HEK293 (cell line): ENCODE results near the gene EVI5.

Experiments used
- HOXC10 ChIP-seq: sonication (generic); formaldehyde crosslinking; IDR thresholded peaks from 2 replicates; pipeline ENCODE4 v1.8.1; 2023; ENCODE audit warnings: mild to moderate bottlenecking, missing genetic modification reagents
- KLF10 ChIP-seq: fragments of 450-650 bp; IDR thresholded peaks from 2 replicates; pipeline ENCODE4 v1.5.1; 2018; ENCODE audit warnings: missing biosample characterization, mild to moderate bottlenecking, missing genetic modification characterization
- PRDM4 ChIP-seq: fragments of 450-650 bp; formaldehyde crosslinking; IDR thresholded peaks from 2 replicates; pipeline ENCODE4 v1.5.1; 2017; ENCODE audit warnings: missing biosample characterization, missing genetic modification characterization
- PRDM6 ChIP-seq: fragments of 450-650 bp; formaldehyde crosslinking; IDR thresholded peaks from 2 replicates; pipeline ENCODE4 v1.5.1; 2017; ENCODE audit warnings: missing biosample characterization, missing genetic modification characterization
- TSHZ1 ChIP-seq: fragments of 450-650 bp; formaldehyde crosslinking; IDR thresholded peaks from 2 replicates; pipeline ENCODE4 v1.5.1; 2016; ENCODE audit warnings: missing biosample characterization, missing genetic modification characterization, borderline replicate concordance
- WT1 ChIP-seq: fragments of 450-650 bp; formaldehyde crosslinking; IDR thresholded peaks from 2 replicates; pipeline ENCODE4 v1.5.1; 2016; ENCODE audit warnings: missing biosample characterization, missing genetic modification characterization
- ZBTB17 ChIP-seq: fragments of 450-650 bp; formaldehyde crosslinking; IDR thresholded peaks from 2 replicates; pipeline ENCODE4 v1.5.1; 2016; ENCODE audit warnings: missing biosample characterization, missing genetic modification characterization
- ZBTB44 ChIP-seq: fragments of 450-650 bp; IDR thresholded peaks from 2 replicates; pipeline ENCODE4 v1.5.1; 2018; ENCODE audit warnings: missing biosample characterization, mild to moderate bottlenecking, missing genetic modification characterization
- ZFP41 ChIP-seq: fragments of 450-650 bp; formaldehyde crosslinking; IDR thresholded peaks from 2 replicates; pipeline ENCODE4 v1.5.1; 2016; ENCODE audit warnings: missing biosample characterization, missing genetic modification characterization, borderline replicate concordance
- ZFP69B ChIP-seq: fragments of 450-650 bp; formaldehyde crosslinking; IDR thresholded peaks from 2 replicates; pipeline ENCODE4 v1.5.1; 2016; ENCODE audit warnings: missing biosample characterization, missing genetic modification characterization
- ZNF140 ChIP-seq: fragments of 450-650 bp; formaldehyde crosslinking; IDR thresholded peaks from 2 replicates; pipeline ENCODE4 v1.5.1; 2016; ENCODE audit warnings: missing biosample characterization, missing genetic modification characterization
- ZNF175 ChIP-seq: fragments of 450-650 bp; formaldehyde crosslinking; IDR thresholded peaks from 2 replicates; pipeline ENCODE4 v1.5.1; 2016; ENCODE audit warnings: missing biosample characterization, missing genetic modification characterization
- ZNF37A ChIP-seq: fragments of 450-650 bp; IDR thresholded peaks from 2 replicates; pipeline ENCODE4 v1.5.1; 2018; ENCODE audit warnings: missing biosample characterization, missing genetic modification characterization
- ZNF398 ChIP-seq: fragments of 450-650 bp; formaldehyde crosslinking; IDR thresholded peaks from 2 replicates; pipeline ENCODE4 v1.5.1; 2017; ENCODE audit warnings: missing biosample characterization, missing genetic modification characterization
- ZNF426 ChIP-seq: fragments of 450-650 bp; formaldehyde crosslinking; IDR thresholded peaks from 2 replicates; pipeline ENCODE4 v1.5.1; 2017; ENCODE audit warnings: missing biosample characterization, missing genetic modification characterization, mild to moderate bottlenecking, inconsistent platforms, moderate library complexity
- ZNF433 ChIP-seq: fragments of 450-650 bp; formaldehyde crosslinking; IDR thresholded peaks from 2 replicates; pipeline ENCODE4 v1.5.1; 2016; ENCODE audit warnings: missing biosample characterization, missing genetic modification characterization, low read depth
- ZNF48 ChIP-seq: fragments of 450-650 bp; formaldehyde crosslinking; IDR thresholded peaks from 2 replicates; pipeline ENCODE4 v1.5.1; 2016; ENCODE audit warnings: missing biosample characterization, missing genetic modification characterization
- ZNF529 ChIP-seq: fragments of 450-650 bp; formaldehyde crosslinking; IDR thresholded peaks from 2 replicates; pipeline ENCODE4 v1.5.1; 2017; ENCODE audit warnings: missing genetic modification characterization, missing biosample characterization; ENCODE audit not compliant: insufficient replicate concordance
- ZNF530 ChIP-seq: fragments of 450-650 bp; formaldehyde crosslinking; IDR thresholded peaks from 2 replicates; pipeline ENCODE4 v1.5.1; 2016; ENCODE audit warnings: low read depth, missing biosample characterization, missing genetic modification characterization
- ZNF544 ChIP-seq: fragments of 450-650 bp; formaldehyde crosslinking; IDR thresholded peaks from 2 replicates; pipeline ENCODE4 v1.5.0; 2017; ENCODE audit warnings: missing biosample characterization, missing genetic modification characterization
- ZNF549 ChIP-seq: fragments of 450-650 bp; IDR thresholded peaks from 2 replicates; pipeline ENCODE4 v1.5.1; 2018; ENCODE audit warnings: missing biosample characterization, missing genetic modification characterization, mild to moderate bottlenecking, inconsistent platforms, moderate library complexity
- ZNF776 ChIP-seq: fragments of 450-650 bp; formaldehyde crosslinking; IDR thresholded peaks from 2 replicates; pipeline ENCODE4 v1.5.0; 2017; ENCODE audit warnings: missing biosample characterization, missing genetic modification characterization, borderline replicate concordance
- ZNF837 ChIP-seq: fragments of 450-650 bp; formaldehyde crosslinking; IDR thresholded peaks from 2 replicates; pipeline ENCODE4 v1.5.1; 2016; ENCODE audit warnings: missing biosample characterization, missing genetic modification characterization
- ZXDB ChIP-seq: fragments of 450-650 bp; formaldehyde crosslinking; IDR thresholded peaks from 2 replicates; pipeline ENCODE4 v1.5.1; 2016; ENCODE audit warnings: missing biosample characterization, missing genetic modification characterization
- TF ChIP-seq, protein P1 (sequence below): fragments of 450-650 bp; formaldehyde crosslinking; IDR thresholded peaks from 2 replicates; pipeline ENCODE4 v1.5.1; 2016; ENCODE audit warnings: missing biosample characterization, missing genetic modification characterization

EVI5 gene

DNA sequence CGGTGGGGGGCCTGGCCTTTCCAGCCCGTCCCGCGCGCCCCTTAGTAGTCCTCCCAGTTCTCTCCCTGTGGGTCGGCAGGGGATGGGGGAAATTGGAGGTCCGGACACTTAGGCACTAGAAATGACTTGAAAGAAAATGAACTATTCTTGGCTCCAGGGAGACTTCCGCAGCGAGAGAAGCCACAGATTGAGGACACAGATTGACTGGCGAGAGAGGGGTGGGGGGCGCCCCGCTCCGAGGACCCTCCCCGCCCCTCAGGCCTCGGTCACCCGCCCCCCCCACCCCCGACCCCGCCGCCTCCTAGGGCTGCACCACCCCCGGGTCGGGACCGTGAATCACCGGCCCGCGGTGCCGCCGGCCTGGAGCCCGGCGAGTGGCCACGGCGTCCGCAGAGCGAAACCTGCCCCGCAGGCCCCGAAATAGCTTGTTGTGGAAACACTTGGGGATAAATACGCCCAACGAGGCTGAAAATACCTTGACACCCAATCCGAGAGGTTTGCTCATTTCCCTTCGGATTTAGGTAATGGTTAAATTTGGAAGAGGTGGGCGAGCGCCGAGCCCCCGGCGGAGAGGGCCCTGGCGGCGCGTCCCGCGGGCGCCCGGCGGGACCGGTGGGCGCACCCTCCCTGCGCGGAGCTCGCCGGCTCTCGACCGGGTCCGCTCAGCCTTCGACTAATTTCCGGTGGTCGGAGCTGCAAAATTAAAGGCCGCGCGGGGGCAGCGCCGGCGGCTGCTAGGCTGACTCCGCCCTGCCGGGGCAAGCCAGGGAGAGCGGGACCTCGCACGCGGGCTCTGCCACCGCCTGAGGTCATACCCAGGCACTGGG lies 298.4 kb downstream of the EVI5 start, which contains the start of gene GFI1 (continued):
- TF ChIP-seq ZBTB44 (tag by site-specific recombination) (peak; percentile 48), ZNF37A (tag by site-specific recombination) (no peak), KLF10 (tag by site-specific recombination) (peak; percentile 57; the same call in 1 of the 2 replicates), PRDM4 (tag by site-specific recombination) (no peak), ZXDB (tag by site-specific recombination) (peak; percentile 65), ZNF837 (no peak), ZBTB17 (tag by site-specific recombination) (peak; percentile 63; the same call in 1 of the 2 replicates), ZNF48 (tag by site-specific recombination) (no peak), ZNF433 (tag by site-specific recombination) (no peak), HOXC10 (CRISPR knock-in tag) (no peak), ZNF426 (no peak), ZNF175 (tag by site-specific recombination) (no peak), ZNF398 (tag by site-specific recombination) (no peak), ZFP69B (tag by site-specific recombination) (0 out of 2 replicates have a peak, but pooled peaks have one; percentile 12), ZNF549 (tag by site-specific recombination) (no peak), WT1 (tag by site-specific recombination) (no peak), ZNF544 (tag by site-specific recombination) (no peak), ZFP41 (no peak), ZNF776 (tag by site-specific recombination) (no peak), TSHZ1 (tag by site-specific recombination) (no peak), ZNF530 (tag by site-specific recombination) (no peak), PRDM6 (no peak), ZNF529 (tag by site-specific recombination) (no peak), ZNF140 (tag by site-specific recombination) (no peak)
- TF ChIP-seq, protein P1, sequence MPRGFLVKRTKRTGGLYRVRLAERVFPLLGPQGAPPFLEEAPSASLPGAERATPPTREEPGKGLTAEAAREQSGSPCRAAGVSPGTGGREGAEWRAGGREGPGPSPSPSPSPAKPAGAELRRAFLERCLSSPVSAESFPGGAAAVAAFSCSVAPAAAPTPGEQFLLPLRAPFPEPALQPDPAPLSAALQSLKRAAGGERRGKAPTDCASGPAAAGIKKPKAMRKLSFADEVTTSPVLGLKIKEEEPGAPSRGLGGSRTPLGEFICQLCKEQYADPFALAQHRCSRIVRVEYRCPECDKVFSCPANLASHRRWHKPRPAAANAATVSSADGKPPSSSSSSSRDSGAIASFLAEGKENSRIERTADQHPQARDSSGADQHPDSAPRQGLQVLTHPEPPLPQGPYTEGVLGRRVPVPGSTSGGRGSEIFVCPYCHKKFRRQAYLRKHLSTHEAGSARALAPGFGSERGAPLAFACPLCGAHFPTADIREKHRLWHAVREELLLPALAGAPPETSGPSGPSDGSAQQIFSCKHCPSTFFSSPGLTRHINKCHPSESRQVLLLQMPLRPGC (tag by site-specific recombination), result peak; percentile 16; the same call in 1 of the 2 replicates
